Measurements from ENCODE around the gene AATK.

The AATK gene

GRCh38 chr17:81144423-81144781 is 21.6 kb downstream of the AATK start:
- no peak for DNase-seq (ENCODE audit: low read depth in 2 of 2)

GRCh38 chr17:81143717-81144422 is 22.2 kb downstream of the AATK start:
- no peak for DNase-seq (ENCODE audit: low read depth in 2 of 2)

- no peak for DNase-seq (ENCODE audit: low read depth in 2 of 2)
These were observed 22.9 kb downstream of the AATK start for GRCh38 chr17:81143200-81143527.

GRCh38 chr17:81142301-81143199 is 23.5 kb downstream of the AATK start:
- peak in 1 of 2 donors; percentile 17 for DNase-seq (ENCODE audit: low read depth in 2 of 2)

GRCh38 chr17:81140695-81141094 is 25.3 kb downstream of the AATK start:
- no peak for DNase-seq (ENCODE audit: low read depth in 2 of 2)

GRCh38 chr17:81140018-81140417 is 26.0 kb downstream of the AATK start:
- DNase-seq (ENCODE audit: low read depth in 2 of 2), result no peak

- DNase-seq (ENCODE audit: low read depth in 2 of 2), result no peak
These were observed 26.6 kb downstream of the AATK start for GRCh38 chr17:81139428-81139827.

GRCh38 chr17:81138500-81138899 is 27.5 kb downstream of the AATK start:
- DNase-seq (ENCODE audit: low read depth in 2 of 2), result no peak

GRCh38 chr17:81138083-81138482 is 27.9 kb downstream of the AATK start:
- DNase-seq (ENCODE audit: low read depth in 2 of 2), result no peak

- no peak for DNase-seq (ENCODE audit: low read depth in 2 of 2)
These were observed 28.8 kb downstream of the AATK start for GRCh38 chr17:81137248-81137647.

- DNase-seq (ENCODE audit: low read depth in 2 of 2), result no peak
These were observed 29.7 kb downstream of the AATK start for GRCh38 chr17:81136366-81136765.

- DNase-seq (ENCODE audit: low read depth in 2 of 2), result no peak
These were observed 30.3 kb downstream of the AATK start for GRCh38 chr17:81135505-81136278.

- no peak for DNase-seq (ENCODE audit: low read depth in 2 of 2)
These were observed 31.8 kb downstream of the AATK start for GRCh38 chr17:81134064-81134781.

- no peak for DNase-seq (ENCODE audit: low read depth in 2 of 2)
These were observed 33.0 kb downstream of the AATK start for GRCh38 chr17:81132770-81133723.

- no peak for DNase-seq (ENCODE audit: low read depth in 2 of 2)
These were observed 33.9 kb downstream of the AATK start for GRCh38 chr17:81132197-81132540.

GRCh38 chr17:81131486-81132196 is 34.4 kb downstream of the AATK start:
- no peak for DNase-seq (ENCODE audit: low read depth in 2 of 2)

GRCh38 chr17:81130385-81131361 is 35.3 kb downstream of the AATK start:
- DNase-seq (ENCODE audit: low read depth in 2 of 2), result no peak

GRCh38 chr17:81129711-81130367 is 36.2 kb downstream of the AATK start:
- DNase-seq (ENCODE audit: low read depth in 2 of 2), result no peak

Data from stimulated activated CD8-positive, alpha-beta memory T cell treated with anti-CD3 and anti-CD28 coated beads, Interleukin-15, amount 100 ng/mL, for 4 hours (primary cell).